NCI-H82 treated with DMSO at 0.1 percent for 48 hours (cell line): Measurements from ENCODE around the gene EWSR1.
"Not testable (repeated sequence)": the region's sequence is repeated elsewhere in the genome, so short reads cannot be mapped to it uniquely, and the experiment has no call there.

ENCODE experiments used
- DNase-seq: peaks from one replicate; lab custom pipeline; 2025; ENCODE audit not compliant: unreplicated experiment; lab: John Stamatoyannopoulos, UW

Gene EWSR1

GRCh38 chr22:29267858-29268510 lies at the start of gene EWSR1, which contains the start of gene RHBDD3:
Gene EWSR1 (plus strand): TSS chr22:29268268. CDS start chr22:29268337, 69 bp downstream.
Gene RHBDD3 (minus strand): TSS chr22:29267981. CDS start chr22:29265626, 2,355 bp downstream.
- peak; percentile 75 for DNase-seq

DNA sequence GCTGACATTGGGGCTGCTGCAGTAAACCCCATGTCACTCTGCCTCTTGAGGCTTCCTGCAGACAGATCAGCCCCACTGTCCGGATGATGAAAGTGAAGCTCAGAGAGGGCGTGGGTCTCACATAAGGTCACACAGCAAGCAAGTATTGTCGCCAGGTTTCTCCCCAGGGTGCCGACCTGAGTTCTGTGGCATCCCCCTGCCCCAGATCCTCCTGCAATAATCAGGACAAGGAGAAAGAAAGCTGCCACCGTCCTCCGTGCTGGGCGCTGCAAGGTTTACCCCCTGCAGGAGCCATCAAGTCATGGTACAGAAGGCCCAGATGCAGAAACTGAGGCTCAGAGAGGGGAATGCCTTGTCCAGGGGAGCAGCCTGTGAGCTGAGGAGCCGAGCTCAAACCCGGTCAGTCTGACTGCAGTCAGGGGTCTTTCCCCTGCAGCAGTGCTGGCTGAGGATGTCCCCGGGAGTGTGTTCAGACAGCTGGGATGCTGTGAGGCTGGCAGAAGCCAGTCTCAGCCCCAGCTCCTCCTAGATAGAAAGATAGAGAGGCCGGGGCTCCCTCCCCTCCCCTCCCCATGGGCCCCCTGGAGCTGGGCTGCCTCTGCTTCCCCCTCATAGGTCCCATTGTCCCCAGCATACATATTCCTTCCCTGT lies 49.2 kb upstream of the EWSR1 start:
- DNase-seq, result no peak

GRCh38 chr22:29219409-29219782 lies 48.7 kb upstream of the EWSR1 start:
- not testable (repeated sequence) for DNase-seq

DNA sequence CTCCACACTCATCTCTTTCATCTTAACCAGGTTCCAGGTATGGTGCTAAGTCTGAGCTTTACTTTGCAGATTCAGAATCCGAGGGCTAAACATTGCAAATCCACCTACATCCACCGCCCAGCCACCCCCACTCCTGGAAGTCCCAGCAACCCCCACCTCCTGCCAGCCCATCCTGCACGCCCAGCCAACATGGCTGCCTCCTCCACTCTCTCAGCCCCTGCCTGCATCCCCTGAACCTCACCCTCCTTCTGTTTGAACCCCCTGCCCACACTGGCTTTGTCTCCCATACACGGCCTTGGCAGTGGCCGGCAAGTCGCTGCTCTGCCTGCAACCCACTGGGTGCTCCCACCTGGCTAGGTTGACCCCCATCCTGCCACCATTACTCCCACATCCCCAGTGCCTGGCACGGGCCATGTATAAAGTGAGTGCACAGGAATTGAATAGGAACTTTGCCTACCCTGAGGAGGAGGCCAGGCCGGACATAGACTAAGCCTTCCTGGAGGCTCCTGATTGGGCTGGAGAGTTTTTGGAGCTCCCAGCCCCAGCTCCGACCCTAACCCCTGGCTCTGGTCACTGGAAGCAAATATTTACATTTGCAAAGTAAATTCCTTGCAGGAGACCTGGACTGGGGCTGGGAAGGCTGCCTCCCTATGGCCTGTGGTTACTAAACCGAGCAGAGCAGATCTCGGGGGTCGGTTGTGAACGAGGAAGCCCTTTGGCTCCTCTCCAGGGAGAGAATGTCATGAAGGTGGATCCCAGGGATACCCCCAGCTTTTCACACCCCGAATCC lies 48.0 kb upstream of the EWSR1 start:
- DNase-seq, result no peak

DNA sequence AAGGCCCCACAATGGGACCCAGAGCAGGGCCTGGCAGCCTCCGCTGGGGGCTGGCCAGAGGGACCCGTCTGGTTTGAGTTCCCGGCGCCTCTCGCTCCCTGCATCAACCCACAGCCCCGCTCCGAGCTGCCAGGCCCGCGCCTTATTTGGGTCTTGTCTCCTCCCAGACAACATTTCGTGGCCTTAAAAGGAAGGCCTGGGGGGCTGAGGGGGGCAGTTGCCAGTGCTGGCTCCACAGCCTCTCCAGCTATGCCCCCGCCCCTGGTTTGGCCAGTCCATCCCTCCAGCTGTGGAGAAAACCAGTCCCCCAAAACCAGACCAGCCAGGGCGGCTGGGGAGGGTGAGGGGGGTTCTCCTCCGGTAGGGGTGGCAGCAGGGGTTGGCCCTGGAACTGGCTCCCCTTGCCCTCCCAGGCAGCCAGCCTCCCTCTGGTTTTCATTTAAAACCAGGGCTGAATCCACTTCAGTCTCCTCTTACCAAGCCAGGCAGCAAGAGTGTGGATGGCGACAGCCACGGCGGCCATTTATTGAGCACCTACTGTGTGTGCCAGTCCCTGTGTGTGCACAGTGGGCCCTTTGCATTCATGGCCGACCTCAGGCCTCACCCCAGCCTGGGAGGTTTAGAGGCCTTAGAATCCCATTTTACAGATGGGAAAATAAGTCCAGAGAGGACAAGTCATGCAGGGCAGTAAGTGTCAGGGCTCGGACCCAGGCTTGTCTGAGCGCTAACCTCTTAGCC lies 43.8 kb upstream of the EWSR1 start:
- no peak for DNase-seq

- DNase-seq, result no peak
Observed at GRCh38 chr22:29224859-29225410, 43.1 kb upstream of the EWSR1 start.

- DNase-seq, result no peak
Observed at GRCh38 chr22:29225422-29226090, 42.5 kb upstream of the EWSR1 start.

- DNase-seq, result no peak
Observed at GRCh38 chr22:29226351-29226981, 41.6 kb upstream of the EWSR1 start.

GRCh38 chr22:29230972-29231875 lies 36.8 kb upstream of the EWSR1 start:
- DNase-seq, result no peak

DNA sequence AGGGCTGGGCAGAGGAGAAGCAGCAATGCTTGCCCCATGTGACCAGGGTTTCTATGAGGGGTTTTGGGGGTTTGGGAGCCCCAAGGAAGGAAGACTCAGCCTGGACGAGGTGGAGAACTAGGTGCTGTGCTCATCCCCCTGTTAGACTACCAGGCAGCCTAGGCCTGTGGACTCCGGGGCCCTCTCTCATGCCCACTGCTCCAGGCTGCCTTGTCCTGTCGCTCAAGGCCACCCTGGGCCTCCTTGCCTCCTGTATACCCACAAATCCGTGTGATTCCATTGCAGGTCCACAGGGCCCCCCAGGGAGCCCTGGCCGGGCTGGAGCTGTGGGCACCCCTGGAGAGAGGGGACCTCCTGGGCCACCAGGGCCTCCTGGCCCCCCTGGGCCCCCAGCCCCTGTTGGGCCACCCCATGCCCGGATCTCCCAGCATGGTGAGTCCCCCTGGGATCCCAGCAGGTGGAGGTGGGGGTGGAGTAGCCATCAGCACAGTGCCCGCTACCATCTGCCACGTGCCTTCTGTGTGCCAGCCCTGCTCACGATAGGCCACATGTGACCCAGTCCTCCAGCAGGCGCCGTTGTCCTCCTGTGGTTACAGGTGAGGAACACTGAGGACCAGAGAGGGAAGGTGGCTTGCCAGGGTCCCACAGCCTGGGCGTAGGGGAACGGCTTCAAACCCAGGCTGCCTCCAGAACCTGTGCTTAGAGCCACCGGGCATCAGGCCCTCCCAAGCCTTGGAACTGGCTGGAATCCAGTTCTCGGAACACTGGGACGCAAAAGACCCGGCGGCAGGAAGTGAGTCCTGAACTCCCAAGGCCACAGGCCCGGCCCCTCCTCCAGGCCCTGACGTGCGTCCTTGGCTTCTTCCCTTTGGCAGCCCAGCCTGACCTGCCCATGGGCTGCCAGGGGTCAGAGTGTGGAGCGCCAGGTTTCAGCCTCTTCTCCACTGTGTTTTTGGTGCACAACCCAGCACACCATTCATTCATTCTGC lies 35.8 kb upstream of the EWSR1 start:
- DNase-seq, result no peak

- no peak for DNase-seq
Observed at GRCh38 chr22:29233277-29233877, 34.7 kb upstream of the EWSR1 start.

GRCh38 chr22:29240481-29240880 lies 27.6 kb upstream of the EWSR1 start:
- not testable (repeated sequence) for DNase-seq

- no peak for DNase-seq
Observed at GRCh38 chr22:29243874-29244446, 24.1 kb upstream of the EWSR1 start.

GRCh38 chr22:29244785-29245625 lies 23.1 kb upstream of the EWSR1 start:
- no peak for DNase-seq

- no peak for DNase-seq
Observed at GRCh38 chr22:29245626-29246385, 22.3 kb upstream of the EWSR1 start.
